ENCODE data around the gene ATP8B4. TPM values are rescaled to one million over a fixed set of nuclear protein-coding genes. Genes with fewer than 3 reads are reported as not detected.

ATP8B4 gene
- total and polyA plus RNA-seq, 2 of the 8 experiments (the other 6 are each of a cell fraction or from before 2014, with no cell fraction given), result 0.17 to 0.24 TPM

DNA sequence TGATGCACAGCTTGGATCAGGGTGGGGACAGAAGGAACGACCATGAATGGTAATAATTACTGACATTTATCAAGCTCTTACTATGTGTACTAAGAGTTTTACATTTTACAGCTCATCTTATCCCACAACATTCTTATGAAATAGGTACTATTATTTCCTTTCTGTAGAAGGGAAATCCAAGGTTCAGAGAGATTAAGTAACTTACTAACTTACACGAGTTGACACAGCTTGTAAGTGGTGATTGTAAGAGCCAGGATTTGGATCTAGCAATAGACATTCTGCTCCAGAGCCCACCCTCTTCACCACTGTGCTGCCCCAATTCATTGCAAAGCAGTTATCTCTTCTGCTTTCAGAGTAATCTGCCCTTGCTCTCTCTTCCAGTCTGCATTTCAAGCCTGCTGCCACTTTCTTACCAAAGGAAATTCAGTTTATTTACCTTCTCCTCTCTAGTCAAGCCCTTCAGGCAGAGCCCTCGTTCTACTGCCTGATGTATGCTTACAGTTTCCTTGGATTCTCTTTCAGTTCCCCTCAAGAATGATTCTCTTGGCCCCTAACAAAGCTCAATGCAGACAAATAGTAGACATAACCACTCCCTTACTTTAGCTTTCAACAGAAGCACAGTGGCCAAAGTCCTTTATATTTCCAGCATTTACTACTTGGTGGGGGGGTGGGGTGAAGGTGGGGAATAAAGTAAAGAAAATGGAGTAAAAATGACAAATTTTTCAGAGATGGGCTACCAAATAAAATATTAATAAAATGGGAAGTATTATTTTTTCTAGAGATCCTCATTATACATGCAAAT lies 65.8 kb downstream of the ATP8B4 start:
- no peaks in the 10 kb centered on the region for H3K4me1 ChIP-seq (replicated peaks in 1 of 4; ENCODE audit: control insufficient read depth in 3 of 4, insufficient read depth in 4 of 4, low read length in 3 of 4)
- DNase-seq (ENCODE audit: low read depth in 1 of 2, low spot score in 2 of 2) (no peak), FAIRE-seq (no peak)
- H3K23me2 ChIP-seq (ENCODE audit: low read depth, low read length), result no peaks in the 10 kb centered on the region
- H2AK5ac ChIP-seq (ENCODE audit: low read depth, low read length), result no peak overlapping the region
- no peak overlapping the region for H2BK12ac ChIP-seq (ENCODE audit: low read depth, low read length)
- no peaks in the 10 kb centered on the region for H3K79me1 ChIP-seq (ENCODE audit: low read depth, low read length)
- H3K27ac ChIP-seq (ENCODE audit: low read depth, low read length), result no peak overlapping the region
- no peak overlapping the region for H3K18ac ChIP-seq (ENCODE audit: extremely low read depth, low read length)
- H2BK20ac ChIP-seq (ENCODE audit: low read length), result no peak overlapping the region
- TF ChIP-seq RXRA (IDR thresholded peaks at IDR 0.05; ENCODE audit: insufficient read depth, low read depth, low read length), result no peak
- H4K5ac ChIP-seq (ENCODE audit: insufficient read length, low read depth, low read length), result no peak overlapping the region
- H3K79me2 ChIP-seq (ENCODE audit: control insufficient read depth in 1 of 2, insufficient read depth in 2 of 2, low read length in 2 of 2), result no peaks in the 10 kb centered on the region
- no peak overlapping the region for H4K91ac ChIP-seq (replicated peaks; ENCODE audit: insufficient read length, low read length)
- no peaks in the 10 kb centered on the region for H4K20me1 ChIP-seq (replicated peaks in 1 of 2; ENCODE audit: control insufficient read depth in 1 of 2, insufficient read depth in 2 of 2, low read length in 2 of 2)
- no peak overlapping the region for H2BK5ac ChIP-seq (ENCODE audit: low read depth, low read length)
- H2BK120ac ChIP-seq (replicated peaks; ENCODE audit: low read depth, low read length), result no peak overlapping the region
- H4K8ac ChIP-seq (ENCODE audit: extremely low read depth, insufficient read depth, low read length), result no peak overlapping the region
- no peaks in the 10 kb centered on the region for H3K27me3 ChIP-seq (replicated peaks in 1 of 4; ENCODE audit: control insufficient read depth in 3 of 4, extremely low read depth in 1 of 4, insufficient read depth in 3 of 4, low read length in 3 of 4)
- no peak overlapping the region for H2AFZ ChIP-seq (ENCODE audit: low read length)
- POLR2A ChIA-PET (ENCODE audit: partially characterized antibody), result no interaction called here
- H3K9me3 ChIP-seq (ENCODE audit: insufficient read depth in 2 of 2, low read depth in 1 of 2, low read length in 1 of 2), result no peaks in the 10 kb centered on the region
- H3K4me3 ChIP-seq (ENCODE audit: extremely low read depth in 1 of 4, insufficient read depth in 2 of 4, low read depth in 3 of 4, low read length in 4 of 4), result no peak overlapping the region
- CTCF ChIA-PET (ENCODE audit: partially characterized antibody), result interaction anchor here (0.6 to 6.7 kb wide), 15 partner anchors 8 to 817 kb away, joined by 3 to 92 read pairs (median 4); no protein-coding TSS in a partner anchor
- H3K56ac ChIP-seq (replicated peaks; ENCODE audit: insufficient read length, low read depth, low read length), result no peak overlapping the region
- H3K4ac ChIP-seq (replicated peaks; ENCODE audit: insufficient read length, low read depth, low read length), result no peak overlapping the region
- no peak overlapping the region for H2BK15ac ChIP-seq (ENCODE audit: low read length)
- H3K14ac ChIP-seq (ENCODE audit: insufficient read length), result no peak overlapping the region
- no peak overlapping the region for H3K9ac ChIP-seq (replicated peaks in 1 of 4; ENCODE audit: extremely low read depth in 1 of 4, low read depth in 3 of 4, low read length in 3 of 4)
- H3K36me3 ChIP-seq (ENCODE audit: control insufficient read depth in 2 of 4, insufficient read depth in 4 of 4, low read length in 3 of 4), result no peaks in the 10 kb centered on the region
- 88% methylated on average over 3 of the region's 3 CpGs; no CpG with 5 or more reads in 1 of the 2 experiments for WGBS, 2 experiments (ENCODE audit: extremely low coverage in 1 of 2, insufficient coverage in 1 of 2, insufficient read length in 1 of 2, insufficient replicate concordance in 2 of 2, low coverage in 1 of 2, low lambda C conversion rate in 2 of 2, missing lambda C conversion rate in 1 of 2)
- no peak overlapping the region for H3K23ac ChIP-seq (ENCODE audit: insufficient read length)
- H3K4me2 ChIP-seq (ENCODE audit: insufficient read depth in 1 of 2, low read depth in 2 of 2, low read length in 2 of 2), result no peak overlapping the region
